KG1 (cell line): ENCODE data around the gene DNAJB12.
A peak's percentile ranks its signal among the peaks of the same experiment; 100 is the strongest.
"Not testable (repeated sequence)": the region's sequence is repeated elsewhere in the genome, so short reads cannot be mapped to it uniquely, and the experiment has no call there.

Source experiments
- DNase-seq: peaks from one replicate; lab custom pipeline; 2025; lab: John Stamatoyannopoulos, UW

Gene DNAJB12

GRCh38 chr10:72315611-72316385 lies 38.9 kb downstream of the DNAJB12 start:
- no peak for DNase-seq

- no peak for DNase-seq
Measured at GRCh38 chr10:72315054-72315453, 39.7 kb downstream of the DNAJB12 start.

- DNase-seq: no peak
Measured at GRCh38 chr10:72314263-72314662, 40.5 kb downstream of the DNAJB12 start.

GRCh38 chr10:72312865-72313391 lies 41.8 kb downstream of the DNAJB12 start:
- no peak for DNase-seq

GRCh38 chr10:72311667-72312066 lies 43.1 kb downstream of the DNAJB12 start:
- no peak for DNase-seq

- no peak for DNase-seq
Measured at GRCh38 chr10:72310636-72311035, 44.1 kb downstream of the DNAJB12 start.

- DNase-seq: no peak
Measured at GRCh38 chr10:72310241-72310633, 44.5 kb downstream of the DNAJB12 start.

GRCh38 chr10:72309290-72310240 lies 45.2 kb downstream of the DNAJB12 start:
- no peak for DNase-seq

GRCh38 chr10:72308320-72308987 lies 46.3 kb downstream of the DNAJB12 start:
- no peak for DNase-seq

- not testable (repeated sequence) for DNase-seq
Measured at GRCh38 chr10:72307711-72308110, 47.0 kb downstream of the DNAJB12 start.

- DNase-seq: no peak
Measured at GRCh38 chr10:72306215-72306760, 48.4 kb downstream of the DNAJB12 start.

GRCh38 chr10:72303424-72304128 lies 51.1 kb downstream of the DNAJB12 start:
- DNase-seq: no peak

GRCh38 chr10:72298592-72299519 lies 55.9 kb downstream of the DNAJB12 start:
- DNase-seq: no peak

GRCh38 chr10:72297805-72298591 lies 56.7 kb downstream of the DNAJB12 start:
- peak; percentile 72 for DNase-seq

GRCh38 chr10:72297281-72297804 lies 57.4 kb downstream of the DNAJB12 start:
- DNase-seq: peak; percentile 89

GRCh38 chr10:72296829-72297280 lies 57.9 kb downstream of the DNAJB12 start:
- not testable (repeated sequence) for DNase-seq

- no peak for DNase-seq
Measured at GRCh38 chr10:72295330-72295910, 59.3 kb downstream of the DNAJB12 start.

- DNase-seq: no peak
Measured at GRCh38 chr10:72292223-72292691, 62.5 kb downstream of the DNAJB12 start.
